Activated CD4-positive, alpha-beta T cell treated with anti-CD3 and anti-CD28 coated beads for 24 hours (primary cell): Measurements from ENCODE around the gene SIRPA.

ENCODE experiments used
- DNase-seq, 2 donors: peaks; one replicate each; pipeline ENCODE4 v3.0.0-alpha.2; 2020; ENCODE audit warnings: low read depth in 2 of 2

Gene SIRPA

GRCh38 chr20:1870792-1871550 lies 24.2 kb upstream of the SIRPA start:
- no peak for DNase-seq

- DNase-seq = no peak
Measured at GRCh38 chr20:1871807-1872458, 23.3 kb upstream of the SIRPA start.

- no peak for DNase-seq
Measured at GRCh38 chr20:1872459-1873097, 22.6 kb upstream of the SIRPA start.

GRCh38 chr20:1874450-1875182 lies 20.6 kb upstream of the SIRPA start:
- DNase-seq = no peak

- no peak for DNase-seq
Measured at GRCh38 chr20:1875183-1875554, 20.0 kb upstream of the SIRPA start.

- no peak for DNase-seq
Measured at GRCh38 chr20:1875762-1876161, 19.4 kb upstream of the SIRPA start.

GRCh38 chr20:1876217-1876921 lies 18.8 kb upstream of the SIRPA start:
- no peak for DNase-seq

GRCh38 chr20:1876975-1877608 lies 18.1 kb upstream of the SIRPA start:
- no peak for DNase-seq

GRCh38 chr20:1877609-1878200 lies 17.5 kb upstream of the SIRPA start:
- no peak for DNase-seq

- no peak for DNase-seq
Measured at GRCh38 chr20:1879369-1879768, 15.8 kb upstream of the SIRPA start.

GRCh38 chr20:1879934-1880333 lies 15.3 kb upstream of the SIRPA start:
- no peak for DNase-seq

GRCh38 chr20:1880529-1881239 lies 14.5 kb upstream of the SIRPA start:
- DNase-seq = no peak

- no peak for DNase-seq
Measured at GRCh38 chr20:1881240-1881835, 13.9 kb upstream of the SIRPA start.

- DNase-seq = no peak
Measured at GRCh38 chr20:1882026-1882425, 13.2 kb upstream of the SIRPA start.

GRCh38 chr20:1883986-1884385 lies 11.2 kb upstream of the SIRPA start:
- no peak for DNase-seq

GRCh38 chr20:1885254-1885653 lies 10.0 kb upstream of the SIRPA start:
- DNase-seq = no peak

GRCh38 chr20:1885940-1886693 lies 9.1 kb upstream of the SIRPA start:
- no peak for DNase-seq

- DNase-seq = no peak
Measured at GRCh38 chr20:1887321-1887720, 7.9 kb upstream of the SIRPA start.

GRCh38 chr20:1887756-1888155 lies 7.5 kb upstream of the SIRPA start:
- no peak for DNase-seq
